ENCODE results near the gene NEK5. TPM values are rescaled to one million over a fixed set of nuclear protein-coding genes. Genes with fewer than 3 reads are reported as not detected.
"Not testable (repeated sequence)": the region's sequence is repeated elsewhere in the genome, so short reads cannot be mapped to it uniquely, and the experiment has no call there.

NEK5 gene
- total and polyA plus RNA-seq, 2 donors (not counting 3 experiments of a cell fraction or from before 2014, with no cell fraction given) = 0.03 to 0.18 TPM

DNA sequence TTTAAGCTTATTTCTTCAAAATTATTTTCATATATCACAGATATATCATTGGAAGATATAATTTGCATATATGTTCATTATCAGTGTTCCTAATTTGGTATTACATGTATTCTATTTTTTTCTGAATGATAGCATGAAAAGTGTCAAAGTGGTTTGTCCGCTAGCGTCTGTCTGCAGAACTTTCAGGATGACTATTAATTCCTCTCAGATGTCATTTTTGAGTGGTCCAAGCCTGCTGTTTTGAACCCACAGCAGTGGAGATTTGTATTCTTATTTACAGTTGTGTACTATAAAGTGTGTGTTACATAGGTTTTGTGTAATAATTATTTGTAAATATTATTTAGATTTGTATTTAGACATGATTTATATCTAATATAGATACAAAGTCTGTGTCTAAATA lies 95.8 kb downstream of the NEK5 start:
- Histone ChIP-seq H2AFZ (ENCODE audit: low read depth, low read length) (no peak overlapping the region), H3K27me3 (ENCODE audit: control insufficient read depth in 2 of 2, insufficient read depth in 2 of 2, low read length in 2 of 2) (no peaks in the 10 kb centered on the region), H3K36me3 (ENCODE audit: control insufficient read depth in 2 of 2, extremely low read depth in 1 of 2, insufficient read depth in 2 of 2, low read length in 2 of 2) (peaks cover 0 to 3% of the 10 kb centered on the region in 2 experiments), H4K20me1 (replicated peaks; ENCODE audit: control insufficient read depth, extremely low read depth, insufficient read depth, low read length) (no peaks in the 10 kb centered on the region), H3K27ac (ENCODE audit: insufficient read depth, low read depth, low read length) (no peak overlapping the region), H3K4me2 (ENCODE audit: insufficient read depth, low read length) (no peak overlapping the region), H3K9ac (replicated peaks; ENCODE audit: extremely low read depth, insufficient read depth, low read length) (no peak overlapping the region), H3K9me1 (replicated peaks; ENCODE audit: control insufficient read depth, extremely low read depth, insufficient read depth, low read length) (no peaks in the 10 kb centered on the region), H3K79me2 (ENCODE audit: control insufficient read depth, insufficient read depth, low read length) (no peaks in the 10 kb centered on the region), H3K4me1 (ENCODE audit: control insufficient read depth, extremely low read depth, insufficient read depth, low read length) (no peaks in the 10 kb centered on the region), H3K4me3 (replicated peaks in 1 of 3; ENCODE audit: insufficient read depth in 1 of 3, low read depth in 1 of 3, low read length in 3 of 3) (no peak overlapping the region), H3K9me3 (replicated peaks; ENCODE audit: control insufficient read depth, insufficient read depth, low read length) (no peaks in the 10 kb centered on the region)
- TF ChIP-seq, protein P1, sequence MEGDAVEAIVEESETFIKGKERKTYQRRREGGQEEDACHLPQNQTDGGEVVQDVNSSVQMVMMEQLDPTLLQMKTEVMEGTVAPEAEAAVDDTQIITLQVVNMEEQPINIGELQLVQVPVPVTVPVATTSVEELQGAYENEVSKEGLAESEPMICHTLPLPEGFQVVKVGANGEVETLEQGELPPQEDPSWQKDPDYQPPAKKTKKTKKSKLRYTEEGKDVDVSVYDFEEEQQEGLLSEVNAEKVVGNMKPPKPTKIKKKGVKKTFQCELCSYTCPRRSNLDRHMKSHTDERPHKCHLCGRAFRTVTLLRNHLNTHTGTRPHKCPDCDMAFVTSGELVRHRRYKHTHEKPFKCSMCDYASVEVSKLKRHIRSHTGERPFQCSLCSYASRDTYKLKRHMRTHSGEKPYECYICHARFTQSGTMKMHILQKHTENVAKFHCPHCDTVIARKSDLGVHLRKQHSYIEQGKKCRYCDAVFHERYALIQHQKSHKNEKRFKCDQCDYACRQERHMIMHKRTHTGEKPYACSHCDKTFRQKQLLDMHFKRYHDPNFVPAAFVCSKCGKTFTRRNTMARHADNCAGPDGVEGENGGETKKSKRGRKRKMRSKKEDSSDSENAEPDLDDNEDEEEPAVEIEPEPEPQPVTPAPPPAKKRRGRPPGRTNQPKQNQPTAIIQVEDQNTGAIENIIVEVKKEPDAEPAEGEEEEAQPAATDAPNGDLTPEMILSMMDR (IDR thresholded peaks at IDR 0.05; ENCODE audit: extremely low read depth in 1 of 2, insufficient read depth in 1 of 2, low read depth in 1 of 2, low read length in 2 of 2) = no peak
- TF ChIP-seq GATA2 (IDR thresholded peaks at IDR 0.05; ENCODE audit: insufficient read depth, insufficient read length, low read depth, low read length) (no peak), POLR2AphosphoS5 (IDR thresholded peaks at IDR 0.05; ENCODE audit: insufficient read depth, low read depth, low read length) (no peak), FOS (IDR thresholded peaks at IDR 0.05; ENCODE audit: borderline replicate concordance, insufficient read depth, low read length) (no peak), JUN (IDR thresholded peaks at IDR 0.05; ENCODE audit: borderline replicate concordance, insufficient read depth, insufficient read length, low read depth) (no peak), EZH2 (IDR thresholded peaks at IDR 0.05; ENCODE audit: borderline replicate concordance, low read depth, low read length, severe bottlenecking) (no peak)
- BruUV-seq (replicated peaks) = no TSS peak
- dilution Hi-C loops (cut with MboI; ENCODE audit: extremely low pct_ligation_motif_present, low sequenced_read_pairs) (no loop called here), intact Hi-C loops (cut with micrococcal nuclease) (no loop called here)
- DNase-seq (ENCODE audit: low read depth, low spot score) (no peak), FAIRE-seq (no peak)
- ChIA-PET POLR2A (no interaction called here), CTCF (interaction anchor here (1.4 kb wide), 1 partner anchor 94 kb away, joined by 3 read pairs; no protein-coding TSS in a partner anchor)

- CTCF ChIA-PET = interaction anchor here (0.7 to 1.6 kb wide), 2 partner anchors 31 to 1133 kb away, joined by 3 read pairs; no protein-coding TSS in a partner anchor
- dilution Hi-C loops (cut with MboI; ENCODE audit: extremely low pct_ligation_motif_present, low sequenced_read_pairs); H3K9me1 ChIP-seq (replicated peaks; ENCODE audit: control insufficient read depth, extremely low read depth, insufficient read depth, low read length); H3K79me2 ChIP-seq (ENCODE audit: control insufficient read depth, insufficient read depth, low read length); H3K4me2 ChIP-seq (ENCODE audit: insufficient read depth, low read length); BruUV-seq (replicated peaks); H2AFZ ChIP-seq (ENCODE audit: low read depth, low read length); H3K27me3 ChIP-seq (ENCODE audit: control insufficient read depth in 2 of 2, insufficient read depth in 2 of 2, low read length in 2 of 2); H3K27ac ChIP-seq (ENCODE audit: insufficient read depth, low read depth, low read length); H3K36me3 ChIP-seq (ENCODE audit: control insufficient read depth in 2 of 2, extremely low read depth in 1 of 2, insufficient read depth in 2 of 2, low read length in 2 of 2); H4K20me1 ChIP-seq (replicated peaks; ENCODE audit: control insufficient read depth, extremely low read depth, insufficient read depth, low read length); FAIRE-seq; H3K4me1 ChIP-seq (ENCODE audit: control insufficient read depth, extremely low read depth, insufficient read depth, low read length); intact Hi-C loops (cut with micrococcal nuclease); H3K4me3 ChIP-seq (replicated peaks in 1 of 3; ENCODE audit: insufficient read depth in 1 of 3, low read depth in 1 of 3, low read length in 3 of 3); DNase-seq (ENCODE audit: low read depth, low spot score); H3K9me3 ChIP-seq (replicated peaks; ENCODE audit: control insufficient read depth, insufficient read depth, low read length); H3K9ac ChIP-seq (replicated peaks; ENCODE audit: extremely low read depth, insufficient read depth, low read length); POLR2A ChIA-PET: not testable (repeated sequence)
Observed at GRCh38 chr13:52030401-52030800, 98.5 kb downstream of the NEK5 start.

Data from endothelial cell of umbilical vein (primary cell).